Measurements from ENCODE around the gene PPL.

- no peak for TF ChIP-seq YY1 (IDR thresholded peaks at IDR 0.05; ENCODE audit: insufficient read depth, insufficient read length)
- no peak for TF ChIP-seq SUZ12 (IDR thresholded peaks at IDR 0.05; ENCODE audit: extremely low read depth, insufficient read depth, insufficient read length)
These were observed 45.1 kb downstream of the PPL start for GRCh38 chr16:4891886-4892216.
